Spleen (tissue), 11 donors: ENCODE data around the gene FAM120B. TPM values are rescaled to one million over a fixed set of nuclear protein-coding genes. Genes with fewer than 3 reads are reported as not detected.
A peak's percentile ranks its signal among the peaks of the same experiment; 100 is the strongest.

Experiments
- DNase-seq: peaks from one replicate; pipeline ENCODE4 v3.0.0-alpha.2; 2020
- H3K27ac ChIP-seq, 8 donors: fragments of 200-600 bp; sonication (generic) in 7 of 8; 1 replicate in 4 of 8; 2 replicates in 4 of 8; pipeline versions ENCODE4 v1.5.0 to v1.8.0; 2016 to 2021; ENCODE audit warnings: inconsistent platforms in 4 of 8, mild to moderate bottlenecking in 4 of 8, moderate library complexity in 1 of 8
- H3K27me3 ChIP-seq, 7 donors: fragments of 200-600 bp; sonication (generic) in 6 of 7; replicated peaks in 1 of 7; 1 replicate in 4 of 7; 2 replicates in 3 of 7; pipeline versions ENCODE4 v1.5.0 to v1.8.0; 2016 to 2021; ENCODE audit warnings: inconsistent platforms in 3 of 7, mild to moderate bottlenecking in 1 of 7
- H3K36me3 ChIP-seq, 6 donors: fragments of 200-600 bp; sonication (generic) in 5 of 6; 1 replicate in 4 of 6; 2 replicates in 2 of 6; pipeline versions ENCODE4 v1.5.0 to v1.8.0; 2016 to 2021; ENCODE audit warnings: inconsistent platforms in 2 of 6
- H3K4me1 ChIP-seq, 6 donors: fragments of 200-600 bp; sonication (generic) in 5 of 6; 1 replicate in 3 of 6; 2 replicates in 3 of 6; pipeline versions ENCODE4 v1.5.0 to v1.8.0; 2016 to 2021; ENCODE audit warnings: inconsistent platforms in 3 of 6
- H3K4me3 ChIP-seq, 8 donors: fragments of 200-600 bp; sonication (generic) in 7 of 8; 1 replicate in 4 of 8; 2 replicates in 4 of 8; pipeline versions ENCODE4 v1.5.0 to v1.8.0; 2016 to 2021; ENCODE audit warnings: inconsistent platforms in 4 of 8, mild to moderate bottlenecking in 4 of 8, moderate library complexity in 2 of 8
- H3K9me3 ChIP-seq, 8 donors: fragments of 200-600 bp; sonication (generic) in 7 of 8; 1 replicate in 4 of 8; 2 replicates in 4 of 8; pipeline versions ENCODE4 v1.5.0 to v1.8.0; 2016 to 2021; ENCODE audit warnings: inconsistent platforms in 4 of 8
- CTCF ChIP-seq, 11 experiments: fragments of 200-600 bp in 7 of 11; fragments of 450-650 bp in 4 of 11; sonication (generic) in 4 of 11; IDR thresholded peaks in 8 of 11; conservative IDR thresholded peaks in 3 of 11; 1 replicate in 7 of 11; 2 replicates in 4 of 11; pipeline versions ENCODE4 v1.4.0 to v1.8.0; 2016 to 2021; ENCODE audit warnings: antibody characterized with exemption in 11 of 11, inconsistent platforms in 4 of 11, mild to moderate bottlenecking in 1 of 11
- POLR2A ChIP-seq, 3 donors: fragments of 450-650 bp; IDR thresholded peaks; one replicate each; pipeline ENCODE4 v1.5.1; 2017; ENCODE audit warnings: antibody characterized with exemption in 3 of 3, mild to moderate bottlenecking in 1 of 3
- POLR2AphosphoS5 ChIP-seq, 3 donors: sonication (generic); formaldehyde crosslinking; IDR thresholded peaks; one replicate each; pipeline ENCODE4 v1.5.1; 2017; ENCODE audit warnings: antibody characterized with exemption in 3 of 3
- WGBS, 5 donors: extraction: QIAGEN DNeasy Blood & Tissue Kit in 3 of 5; methylation state at CpG; one replicate each; pipeline versions ENCODE4 v1.1.5 to v1.1.7; 2013 to 2018; 5-methylcytosine and 5-hydroxymethylcytosine counted together
- intact Hi-C: fragments of 100-400 bp; cut with DNase I; formaldehyde crosslinking; loops from one replicate; pipeline ENCODE4 v1.15.0; 2023; ENCODE audit warnings: low total_unique reads
- polyA plus RNA-seq, 3 donors: library from polyadenylated mRNA; stranded (reverse); fragments of 200-250 nt; gene quantifications; one replicate each; pipeline ENCODE4 v1.2.1, GENCODE V29; 2013
- total RNA-seq, 7 donors: library from RNA; depleted of rRNA in 3 of 7; stranded (reverse); fragments of >200 nt in 3 of 7; fragmentation: NEBNext Ultra II Directional in 4 of 7; extraction: Animal tissue kit (Norgen Biotek cat#: 25700) in 4 of 7; gene quantifications; one replicate each; pipeline versions ENCODE4 v1.1.0 to v1.2.1, GENCODE V29; 2016 to 2021
- donor health status: healthy with polysubstance abuse.
- donor health status: DM: no; HTN: no; CAD: no; lungs with moderate emphysema.
- donor health status: DM: no; HTN: no; CAD: no.
- donor health status: Bipolar disorder and iron deficiency.
- donor health status: healthy.
- donor health status: DM: no; HTN: no; CAD: no.
- donor health status: DM: yes; HTN: yes; CAD: no.

FAM120B gene
- total and polyA plus RNA-seq, 10 donors, result 7.6 to 41.2 (median 26.8) TPM

- Histone ChIP-seq H3K36me3 (peaks cover 0 to 67% (median 47%) of the 10 kb centered on the region in 6 donors), H3K27ac (no peak overlapping the region), H3K4me1 (peaks cover 0 to 6% (median 0%) of the 10 kb centered on the region in 6 donors), H3K27me3 (no peaks in the 10 kb centered on the region), H3K9me3 (peaks cover 0 to 25% (median 14%) of the 10 kb centered on the region in 8 donors), H3K4me3 (no peak overlapping the region)
- 89 to 96% (median 92%) methylated on average over 6 of the region's 6 CpGs for WGBS, 5 donors
- intact Hi-C loops, result no loop called here
- no peak for TF ChIP-seq POLR2AphosphoS5 (IDR thresholded peaks at IDR 0.05)
- TF ChIP-seq POLR2A (IDR thresholded peaks at IDR 0.05), result no peak
- no peak for TF ChIP-seq CTCF (IDR thresholded peaks at IDR 0.05 in 8 of 11, conservative IDR thresholded peaks at IDR 0.05 in 3 of 11)
- no peak for DNase-seq
These were observed 49.1 kb downstream of the FAM120B start for GRCh38 chr6:170355661-170356060.

- Histone ChIP-seq H3K9me3 (peaks cover 0 to 8% (median 0%) of the 10 kb centered on the region in 8 donors), H3K4me3 (no peak overlapping the region), H3K27me3 (no peaks in the 10 kb centered on the region), H3K27ac (no peak overlapping the region), H3K4me1 (peaks cover 0 to 6% (median 0%) of the 10 kb centered on the region in 6 donors), H3K36me3 (peaks cover 0 to 79% (median 55%) of the 10 kb centered on the region in 6 donors)
- intact Hi-C loops, result no loop called here
- WGBS, 5 donors, result 92 to 99% (median 98%) methylated on average over 5 of the region's 5 CpGs
- TF ChIP-seq POLR2AphosphoS5 (IDR thresholded peaks at IDR 0.05) (no peak), CTCF (IDR thresholded peaks at IDR 0.05 in 8 of 11, conservative IDR thresholded peaks at IDR 0.05 in 3 of 11) (no peak), POLR2A (IDR thresholded peaks at IDR 0.05) (no peak)
- DNase-seq, result no peak
These were observed 51.3 kb downstream of the FAM120B start for GRCh38 chr6:170357812-170358211.

GRCh38 chr6:170358496-170358895 lies 51.9 kb downstream of the FAM120B start:
- peaks cover 0 to 86% (median 59%) of the 10 kb centered on the region in 6 donors for H3K36me3 ChIP-seq
- no peak overlapping the region for H3K4me3 ChIP-seq
- H3K9me3 ChIP-seq, result peaks cover 0 to 6% (median 0%) of the 10 kb centered on the region in 8 donors
- intact Hi-C loops, result no loop called here
- TF ChIP-seq POLR2AphosphoS5 (IDR thresholded peaks at IDR 0.05), result peak in 1 of 3 donors; percentile 17
- no peak for TF ChIP-seq CTCF (IDR thresholded peaks at IDR 0.05 in 8 of 11, conservative IDR thresholded peaks at IDR 0.05 in 3 of 11)
- no peak for TF ChIP-seq POLR2A (IDR thresholded peaks at IDR 0.05)
- DNase-seq, result no peak
- peaks cover 0 to 6% (median 0%) of the 10 kb centered on the region in 6 donors for H3K4me1 ChIP-seq
- H3K27me3 ChIP-seq, result no peaks in the 10 kb centered on the region
- H3K27ac ChIP-seq, result no peak overlapping the region
- 75 to 90% (median 85%) methylated on average over 6 of the region's 6 CpGs for WGBS, 5 donors

- H3K27ac ChIP-seq, result no peak overlapping the region
- no peak for DNase-seq
- H3K36me3 ChIP-seq, result peaks cover 0 to 99% (median 67%) of the 10 kb centered on the region in 6 donors
- peaks cover 0 to 6% (median 0%) of the 10 kb centered on the region in 6 donors for H3K4me1 ChIP-seq
- H3K9me3 ChIP-seq, result no peaks in the 10 kb centered on the region
- intact Hi-C loops, result no loop called here
- no peaks in the 10 kb centered on the region for H3K27me3 ChIP-seq
- TF ChIP-seq POLR2A (IDR thresholded peaks at IDR 0.05) (no peak), CTCF (IDR thresholded peaks at IDR 0.05 in 8 of 11, conservative IDR thresholded peaks at IDR 0.05 in 3 of 11) (no peak), POLR2AphosphoS5 (IDR thresholded peaks at IDR 0.05) (no peak)
- no peak overlapping the region for H3K4me3 ChIP-seq
- WGBS, 5 donors, result 87 to 95% (median 91%) methylated on average over 5 of the region's 5 CpGs
These were observed 53.9 kb downstream of the FAM120B start for GRCh38 chr6:170360476-170360875.
